Body of pancreas (tissue), 4 donors: ENCODE data around the gene IFNA6. TPM values are rescaled to one million over a fixed set of nuclear protein-coding genes. Genes with fewer than 3 reads are reported as not detected.

ENCODE experiments used
- ATAC-seq: fragments of 150-250 bp; one replicate; pipeline ENCODE4 v1.9.1; 2016
- DNase-seq, 4 donors: peaks; one replicate each; pipeline ENCODE4 v3.0.0-alpha.2; 2019
- H3K27ac ChIP-seq, 4 donors: fragments of 200-600 bp; sonication (generic); 1 replicate in 3 of 4; 2 replicates in 1 of 4; pipeline versions ENCODE4 v1.5.1 to v1.6.1; 2016 to 2019; ENCODE audit warnings: mild to moderate bottlenecking in 1 of 4, mixed read lengths in 1 of 4, moderate library complexity in 1 of 4
- H3K27me3 ChIP-seq, 2 donors: fragments of 200-600 bp; sonication (generic); one replicate each; pipeline ENCODE4 v1.6.0; 2016; ENCODE audit warnings: mild to moderate bottlenecking in 1 of 2
- H3K36me3 ChIP-seq, 2 donors: fragments of 200-600 bp; sonication (generic); replicated peaks in 1 of 2; 2 replicates each; pipeline ENCODE4 v1.5.1; 2016; ENCODE audit warnings: low read depth in 2 of 2; ENCODE audit not compliant: insufficient read depth in 1 of 2
- H3K4me1 ChIP-seq: fragments of 200-600 bp; sonication (generic); one replicate; pipeline ENCODE4 v1.6.0; 2016
- H3K4me3 ChIP-seq, 2 donors: fragments of 200-600 bp; sonication (generic); 1 replicate in 1 of 2; 2 replicates in 1 of 2; pipeline ENCODE4 v1.5.1; 2016 to 2019
- H3K9me3 ChIP-seq, 3 donors: fragments of 200-600 bp; sonication (generic); 1 replicate in 2 of 3; 2 replicates in 1 of 3; pipeline ENCODE4 v1.5.1; 2016
- POLR2A ChIP-seq, 3 donors: fragments of 450-650 bp; IDR thresholded peaks; one replicate each; pipeline ENCODE4 v1.6.1; 2016; ENCODE audit warnings: antibody characterized with exemption in 3 of 3, mild to moderate bottlenecking in 2 of 3
- WGBS, 2 donors: methylation state at CpG; one replicate each; pipeline ENCODE4 v1.1.5; 2017; 5-methylcytosine and 5-hydroxymethylcytosine counted together
- intact Hi-C: fragments of 100-400 bp; cut with DNase I; formaldehyde crosslinking; loops from one replicate; pipeline ENCODE4 v1.15.1; 2023
- total RNA-seq, 2 donors: library from RNA; depleted of rRNA; stranded (reverse); fragments of >200 nt; gene quantifications; one replicate each; pipeline ENCODE4 v1.1.0, GENCODE V29; 2016
- TF ChIP-seq, protein P1 (sequence below), 7 experiments: fragments of 450-650 bp in 4 of 7; fragments of 200-600 bp in 3 of 7; sonication (generic) in 3 of 7; IDR thresholded peaks; one replicate each; pipeline ENCODE4 v1.5.1; 2016 to 2019; ENCODE audit warnings: antibody characterized with exemption in 7 of 7

The IFNA6 gene
- total RNA-seq = not detected

- Histone ChIP-seq H3K9me3 (no peaks in the 10 kb centered on the region), H3K27ac (no peak within 1 kb of the TSS), H3K4me3 (no peak within 1 kb of the TSS), H3K36me3 (no peaks in the 10 kb centered on the region), H3K27me3 (peaks cover 0 to 4% of the 10 kb centered on the region in 2 donors), H3K4me1 (no peaks in the 10 kb centered on the region)
- intact Hi-C loops = no loop called here
- 46 to 61% methylated on average over 1 of the region's 1 CpG for WGBS, 2 donors
- no peak for DNase-seq
- TF ChIP-seq POLR2A (IDR thresholded peaks at IDR 0.05) = no peak
- TF ChIP-seq, protein P1, sequence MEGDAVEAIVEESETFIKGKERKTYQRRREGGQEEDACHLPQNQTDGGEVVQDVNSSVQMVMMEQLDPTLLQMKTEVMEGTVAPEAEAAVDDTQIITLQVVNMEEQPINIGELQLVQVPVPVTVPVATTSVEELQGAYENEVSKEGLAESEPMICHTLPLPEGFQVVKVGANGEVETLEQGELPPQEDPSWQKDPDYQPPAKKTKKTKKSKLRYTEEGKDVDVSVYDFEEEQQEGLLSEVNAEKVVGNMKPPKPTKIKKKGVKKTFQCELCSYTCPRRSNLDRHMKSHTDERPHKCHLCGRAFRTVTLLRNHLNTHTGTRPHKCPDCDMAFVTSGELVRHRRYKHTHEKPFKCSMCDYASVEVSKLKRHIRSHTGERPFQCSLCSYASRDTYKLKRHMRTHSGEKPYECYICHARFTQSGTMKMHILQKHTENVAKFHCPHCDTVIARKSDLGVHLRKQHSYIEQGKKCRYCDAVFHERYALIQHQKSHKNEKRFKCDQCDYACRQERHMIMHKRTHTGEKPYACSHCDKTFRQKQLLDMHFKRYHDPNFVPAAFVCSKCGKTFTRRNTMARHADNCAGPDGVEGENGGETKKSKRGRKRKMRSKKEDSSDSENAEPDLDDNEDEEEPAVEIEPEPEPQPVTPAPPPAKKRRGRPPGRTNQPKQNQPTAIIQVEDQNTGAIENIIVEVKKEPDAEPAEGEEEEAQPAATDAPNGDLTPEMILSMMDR (IDR thresholded peaks at IDR 0.05) = no peak
- ATAC-seq = no peak
These were observed at the start of gene IFNA6 for GRCh38 chr9:21350787-21351186. Gene IFNA6 (minus strand): TSS chr9:21350887. CDS start chr9:21350887, 0 bp downstream.

DNA sequence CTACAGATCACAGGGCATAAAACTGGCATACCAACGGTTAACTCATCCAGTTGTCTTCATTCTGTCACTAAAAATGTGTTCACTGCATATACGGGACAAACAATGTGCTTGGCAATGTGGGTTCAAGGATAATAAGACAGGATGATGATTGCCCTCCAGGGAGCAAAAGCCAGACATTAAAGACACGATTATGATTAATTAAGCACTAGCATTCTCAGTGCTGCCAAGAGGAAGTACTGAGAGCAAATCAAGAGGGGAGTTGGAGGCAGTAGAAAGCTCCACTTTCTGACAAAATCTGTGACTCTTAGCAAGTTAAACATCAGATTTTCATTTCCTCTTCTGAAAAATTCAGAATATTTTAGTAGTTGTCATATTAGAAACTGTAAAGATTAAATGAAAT, 49.3 kb upstream of the IFNA6 start:
- peaks cover 11% of the 10 kb centered on the region for H3K4me1 ChIP-seq
- H3K9me3 ChIP-seq = no peaks in the 10 kb centered on the region
- no peaks in the 10 kb centered on the region for H3K27me3 ChIP-seq
- no peaks in the 10 kb centered on the region for H3K36me3 ChIP-seq
- no peak for DNase-seq
- intact Hi-C loops = loop anchor here (10.0 kb wide), 1 partner anchor 75 kb away; no protein-coding TSS in a partner anchor
- no peak for ATAC-seq
- no peak overlapping the region for H3K27ac ChIP-seq
- no peak for TF ChIP-seq POLR2A (IDR thresholded peaks at IDR 0.05)
- TF ChIP-seq, protein P1 (IDR thresholded peaks at IDR 0.05) = no peak
- 10 to 25% methylated on average over 3 of the region's 3 CpGs for WGBS, 2 donors
- no peak overlapping the region for H3K4me3 ChIP-seq

DNA sequence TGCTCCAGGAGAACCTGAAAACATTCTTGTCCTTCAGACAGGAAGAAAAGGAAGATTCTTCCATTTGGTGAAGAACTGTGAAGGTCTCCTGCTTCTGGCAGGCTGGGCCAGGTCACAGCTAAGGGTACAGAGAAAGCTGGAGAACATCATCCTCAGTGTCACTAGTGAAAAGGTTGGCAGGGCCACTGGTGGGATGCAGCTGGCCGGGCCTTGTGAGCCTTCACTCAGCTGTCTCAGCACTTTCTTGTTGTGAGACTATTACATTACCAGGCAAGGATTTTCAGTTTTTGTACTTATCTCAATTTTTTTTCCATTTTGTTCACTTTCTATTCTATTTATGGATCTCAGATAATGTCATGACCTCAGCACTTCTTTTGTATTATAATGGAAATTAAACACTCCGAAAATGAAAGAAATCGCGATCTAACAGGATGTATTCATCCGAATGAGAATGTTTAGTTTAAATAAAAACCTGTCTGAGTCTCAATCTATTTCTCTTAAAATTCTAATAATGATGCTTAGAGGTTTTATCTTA, 48.3 kb upstream of the IFNA6 start:
- no peaks in the 10 kb centered on the region for H3K9me3 ChIP-seq
- intact Hi-C loops = no loop called here
- 80 to 81% methylated on average over 5 of the region's 5 CpGs for WGBS, 2 donors
- no peaks in the 10 kb centered on the region for H3K27me3 ChIP-seq
- DNase-seq = no peak
- peaks cover 11% of the 10 kb centered on the region for H3K4me1 ChIP-seq
- ATAC-seq = no peak
- H3K4me3 ChIP-seq = no peak overlapping the region
- no peaks in the 10 kb centered on the region for H3K36me3 ChIP-seq
- H3K27ac ChIP-seq = no peak overlapping the region
- TF ChIP-seq POLR2A (IDR thresholded peaks at IDR 0.05) = no peak
- TF ChIP-seq, protein P1 (IDR thresholded peaks at IDR 0.05) = no peak

GRCh38 chr9:21395778-21396717, 45.4 kb upstream of the IFNA6 start:
- ATAC-seq (peak; percentile 48), DNase-seq (peak; percentile 37 to 65 (median 50))
- WGBS, 2 donors = 4 to 7% methylated on average over 33 to 40 of the region's 40 CpGs
- Histone ChIP-seq H3K36me3 (no peaks in the 10 kb centered on the region), H3K27ac (no peak overlapping the region), H3K4me1 (no peaks in the 10 kb centered on the region), H3K4me3 (peak overlapping the region in 1 of 2 donors; percentile 22), H3K9me3 (no peaks in the 10 kb centered on the region), H3K27me3 (no peaks in the 10 kb centered on the region)
- intact Hi-C loops = no loop called here
- no peak for TF ChIP-seq POLR2A (IDR thresholded peaks at IDR 0.05)
- TF ChIP-seq, protein P1 (IDR thresholded peaks at IDR 0.05) = peak; percentile 50 to 75 (median 67)
